SK-N-SH (cell line): ENCODE measurements around the gene USB1.

Experiments
- CHD2 ChIP-seq: fragments of 150-350 bp; IDR thresholded peaks from 2 replicates; pipeline ENCODE4 v1.6.1; 2018; ENCODE audit warnings: low read length; ENCODE audit not compliant: partially characterized antibody
- EZH2phosphoT487 ChIP-seq: fragments of 200-600 bp; sonication (generic); IDR thresholded peaks from 2 replicates; pipeline ENCODE4 v1.6.1; 2017; ENCODE audit warnings: low read depth, mixed run types, mild to moderate bottlenecking, antibody characterized with exemption, moderate library complexity, borderline replicate concordance
- NRF1 ChIP-seq: IDR thresholded peaks from 2 replicates; pipeline ENCODE4 v1.6.1; 2012; ENCODE audit warnings: low read depth, mild to moderate bottlenecking, low read length
- POLR2AphosphoS5 ChIP-seq: IDR thresholded peaks from 2 replicates; pipeline ENCODE4 v1.6.1; 2012; ENCODE audit warnings: low read depth, low read length
- RCOR1 ChIP-seq: fragments of 150-350 bp; IDR thresholded peaks from 2 replicates; pipeline ENCODE4 v1.6.1; 2017; ENCODE audit warnings: antibody characterized with exemption, low read length
- TF ChIP-seq, protein P1 (sequence below): fragments of 200-600 bp; sonication (generic); IDR thresholded peaks from 2 replicates; pipeline ENCODE4 v1.6.1; 2017; ENCODE audit warnings: antibody characterized with exemption, mild to moderate bottlenecking, moderate library complexity
- TF ChIP-seq, protein P2 (sequence below): IDR thresholded peaks from 2 replicates; pipeline ENCODE4 v1.6.1; 2012; ENCODE audit warnings: mild to moderate bottlenecking, low read depth, low read length, moderate library complexity

GRCh38 chr16:58026705-58027160, 25.5 kb downstream of the USB1 start:
- TF ChIP-seq NRF1 (no peak), POLR2AphosphoS5 (no peak), CHD2 (no peak), EZH2phosphoT487 (no peak), RCOR1 (no peak)
- TF ChIP-seq, protein P1, sequence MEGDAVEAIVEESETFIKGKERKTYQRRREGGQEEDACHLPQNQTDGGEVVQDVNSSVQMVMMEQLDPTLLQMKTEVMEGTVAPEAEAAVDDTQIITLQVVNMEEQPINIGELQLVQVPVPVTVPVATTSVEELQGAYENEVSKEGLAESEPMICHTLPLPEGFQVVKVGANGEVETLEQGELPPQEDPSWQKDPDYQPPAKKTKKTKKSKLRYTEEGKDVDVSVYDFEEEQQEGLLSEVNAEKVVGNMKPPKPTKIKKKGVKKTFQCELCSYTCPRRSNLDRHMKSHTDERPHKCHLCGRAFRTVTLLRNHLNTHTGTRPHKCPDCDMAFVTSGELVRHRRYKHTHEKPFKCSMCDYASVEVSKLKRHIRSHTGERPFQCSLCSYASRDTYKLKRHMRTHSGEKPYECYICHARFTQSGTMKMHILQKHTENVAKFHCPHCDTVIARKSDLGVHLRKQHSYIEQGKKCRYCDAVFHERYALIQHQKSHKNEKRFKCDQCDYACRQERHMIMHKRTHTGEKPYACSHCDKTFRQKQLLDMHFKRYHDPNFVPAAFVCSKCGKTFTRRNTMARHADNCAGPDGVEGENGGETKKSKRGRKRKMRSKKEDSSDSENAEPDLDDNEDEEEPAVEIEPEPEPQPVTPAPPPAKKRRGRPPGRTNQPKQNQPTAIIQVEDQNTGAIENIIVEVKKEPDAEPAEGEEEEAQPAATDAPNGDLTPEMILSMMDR, result no peak
- TF ChIP-seq, protein P2, sequence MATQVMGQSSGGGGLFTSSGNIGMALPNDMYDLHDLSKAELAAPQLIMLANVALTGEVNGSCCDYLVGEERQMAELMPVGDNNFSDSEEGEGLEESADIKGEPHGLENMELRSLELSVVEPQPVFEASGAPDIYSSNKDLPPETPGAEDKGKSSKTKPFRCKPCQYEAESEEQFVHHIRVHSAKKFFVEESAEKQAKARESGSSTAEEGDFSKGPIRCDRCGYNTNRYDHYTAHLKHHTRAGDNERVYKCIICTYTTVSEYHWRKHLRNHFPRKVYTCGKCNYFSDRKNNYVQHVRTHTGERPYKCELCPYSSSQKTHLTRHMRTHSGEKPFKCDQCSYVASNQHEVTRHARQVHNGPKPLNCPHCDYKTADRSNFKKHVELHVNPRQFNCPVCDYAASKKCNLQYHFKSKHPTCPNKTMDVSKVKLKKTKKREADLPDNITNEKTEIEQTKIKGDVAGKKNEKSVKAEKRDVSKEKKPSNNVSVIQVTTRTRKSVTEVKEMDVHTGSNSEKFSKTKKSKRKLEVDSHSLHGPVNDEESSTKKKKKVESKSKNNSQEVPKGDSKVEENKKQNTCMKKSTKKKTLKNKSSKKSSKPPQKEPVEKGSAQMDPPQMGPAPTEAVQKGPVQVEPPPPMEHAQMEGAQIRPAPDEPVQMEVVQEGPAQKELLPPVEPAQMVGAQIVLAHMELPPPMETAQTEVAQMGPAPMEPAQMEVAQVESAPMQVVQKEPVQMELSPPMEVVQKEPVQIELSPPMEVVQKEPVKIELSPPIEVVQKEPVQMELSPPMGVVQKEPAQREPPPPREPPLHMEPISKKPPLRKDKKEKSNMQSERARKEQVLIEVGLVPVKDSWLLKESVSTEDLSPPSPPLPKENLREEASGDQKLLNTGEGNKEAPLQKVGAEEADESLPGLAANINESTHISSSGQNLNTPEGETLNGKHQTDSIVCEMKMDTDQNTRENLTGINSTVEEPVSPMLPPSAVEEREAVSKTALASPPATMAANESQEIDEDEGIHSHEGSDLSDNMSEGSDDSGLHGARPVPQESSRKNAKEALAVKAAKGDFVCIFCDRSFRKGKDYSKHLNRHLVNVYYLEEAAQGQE, result no peak
